ENCODE data around the gene MRPL24.

Gene MRPL24

GRCh38 chr1:156690675-156691036 lies 50.2 kb downstream of the MRPL24 start:
- H3K4me1 Mint-ChIP-seq (ENCODE audit: low read depth), result peaks cover 22% of the 10 kb centered on the region
- H3K27ac Mint-ChIP-seq, result no peak overlapping the region
- H3K4me3 Mint-ChIP-seq, result no peak overlapping the region
- H3K36me3 Mint-ChIP-seq (ENCODE audit: low read depth), result peaks cover 2% of the 10 kb centered on the region
- peaks cover 66% of the 10 kb centered on the region for H3K27me3 Mint-ChIP-seq (ENCODE audit: low read depth)
- H3K9me3 Mint-ChIP-seq, result no peaks in the 10 kb centered on the region

- peaks cover 2% of the 10 kb centered on the region for H3K36me3 Mint-ChIP-seq (ENCODE audit: low read depth)
- H3K4me1 Mint-ChIP-seq (ENCODE audit: low read depth), result peaks cover 22% of the 10 kb centered on the region
- H3K27me3 Mint-ChIP-seq (ENCODE audit: low read depth), result peaks cover 67% of the 10 kb centered on the region
- no peak overlapping the region for H3K27ac Mint-ChIP-seq
- no peak overlapping the region for H3K4me3 Mint-ChIP-seq
- H3K9me3 Mint-ChIP-seq, result no peaks in the 10 kb centered on the region
These were observed 50.8 kb downstream of the MRPL24 start for GRCh38 chr1:156689953-156690674.

GRCh38 chr1:156689035-156689952 lies 51.6 kb downstream of the MRPL24 start:
- Mint-ChIP-seq H3K4me1 (ENCODE audit: low read depth) (peaks cover 28% of the 10 kb centered on the region), H3K36me3 (ENCODE audit: low read depth) (peaks cover 2% of the 10 kb centered on the region), H3K4me3 (peak overlapping the region; percentile 61), H3K27ac (no peak overlapping the region), H3K27me3 (ENCODE audit: low read depth) (peaks cover 63% of the 10 kb centered on the region), H3K9me3 (no peaks in the 10 kb centered on the region)
